HG03442 (cell line): Measurements from ENCODE around the gene ETFDH.
"Not testable (repeated sequence)": the region's sequence is repeated elsewhere in the genome, so short reads cannot be mapped to it uniquely, and the experiment has no call there.

Experiments used
- ATAC-seq: cut with Tn5 transposase; IDR thresholded peaks from one replicate; pipeline ENCODE4 v1.9.1; 2021; ENCODE audit warnings: mild to moderate bottlenecking, moderate library complexity; ENCODE audit not compliant: unreplicated experiment

The ETFDH gene

DNA sequence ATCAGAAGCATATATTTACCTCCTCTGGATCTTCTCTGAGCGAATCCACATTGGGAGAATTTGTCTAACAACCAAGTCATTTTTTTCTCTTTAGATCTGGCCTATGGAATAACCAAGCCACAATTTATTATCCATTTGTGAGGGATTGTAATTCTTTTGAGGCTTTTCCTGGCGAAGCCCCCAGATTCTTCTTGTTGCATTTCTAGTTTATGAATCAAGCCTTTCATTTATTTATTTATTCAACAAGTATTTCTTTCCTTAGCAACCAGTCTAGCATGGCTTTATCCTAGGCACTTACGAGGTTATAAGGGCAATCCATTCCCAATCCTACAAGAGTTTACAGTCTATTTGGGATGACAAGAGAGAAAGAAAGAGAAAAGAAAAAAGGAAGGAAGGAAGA, 78.3 kb downstream of the ETFDH start:
- no peak for ATAC-seq

DNA sequence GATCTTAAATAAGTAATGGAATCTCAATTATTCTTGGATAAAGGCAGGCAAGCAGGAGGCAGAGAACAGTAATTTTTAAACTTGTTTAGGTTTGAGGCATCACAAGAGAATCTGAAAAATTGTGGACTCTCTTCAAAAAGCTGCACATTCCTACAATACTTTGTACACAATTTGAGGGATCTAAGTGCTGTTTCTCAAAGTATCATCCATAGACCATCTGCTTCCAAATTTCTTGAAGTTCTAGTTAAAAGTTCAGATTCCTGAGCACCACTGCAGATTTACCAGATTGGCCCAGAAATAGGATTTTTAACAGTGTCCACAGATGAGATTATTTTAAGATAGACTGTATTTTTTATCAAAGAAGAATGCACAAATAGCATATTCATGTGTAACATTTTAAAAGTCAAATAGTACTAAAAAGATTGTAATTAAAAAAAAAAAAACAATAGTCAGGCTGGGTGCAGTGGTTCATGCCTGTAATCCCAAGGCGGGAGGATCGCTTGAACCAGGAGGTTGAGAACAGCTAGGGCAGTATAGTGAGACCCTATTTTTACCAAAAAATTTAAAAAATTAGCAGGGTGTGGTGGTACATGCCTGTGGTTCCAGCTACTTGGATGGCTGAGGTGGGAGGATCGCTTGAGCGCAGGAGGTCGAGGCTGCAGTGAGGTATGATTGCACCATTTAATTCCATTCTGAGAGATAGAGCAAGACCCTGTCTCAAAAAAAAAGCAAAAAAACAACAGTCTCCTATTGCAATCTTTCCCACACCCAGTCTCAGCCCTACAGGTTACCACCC, 82.5 kb downstream of the ETFDH start:
- ATAC-seq: no peak

DNA sequence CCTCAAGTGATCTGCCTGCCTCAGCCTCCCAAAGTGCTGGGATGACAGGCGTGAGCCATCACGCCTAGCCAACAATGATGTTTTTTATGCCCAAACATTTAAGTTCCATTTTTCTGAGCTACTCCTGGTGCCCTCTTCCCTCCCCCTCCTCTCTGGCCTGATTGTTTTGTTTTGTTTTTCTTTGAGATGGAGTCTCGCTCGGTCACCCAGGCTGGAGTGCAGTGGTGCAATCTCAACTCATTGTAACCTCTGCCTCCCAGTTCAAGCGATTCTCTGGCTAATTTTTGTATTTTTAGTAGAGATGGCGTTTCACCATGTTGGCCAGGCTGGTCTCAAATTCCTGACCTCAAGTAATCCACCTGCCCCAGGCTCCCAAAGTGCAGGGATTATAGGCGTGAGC, 83.7 kb downstream of the ETFDH start:
- not testable (repeated sequence) for ATAC-seq

DNA sequence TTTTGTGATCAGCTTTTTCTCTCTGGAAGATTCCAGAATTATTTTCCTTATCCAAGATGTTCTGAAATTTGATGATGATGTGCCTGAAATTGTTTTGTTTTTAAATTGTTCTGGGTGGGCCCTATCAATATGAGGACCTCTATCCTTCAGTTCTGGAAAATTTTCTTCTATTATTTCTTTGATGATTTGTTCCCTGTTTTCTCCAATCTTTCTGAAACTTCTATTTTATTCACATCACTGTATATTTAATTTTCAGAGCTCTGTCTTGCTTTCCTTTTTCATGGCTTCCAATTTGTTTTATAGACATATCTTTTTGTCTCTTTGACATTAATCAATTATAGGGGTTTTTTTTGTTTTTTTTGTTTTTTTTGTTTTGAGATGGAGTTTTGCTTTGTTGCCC, 84.5 kb downstream of the ETFDH start:
- no peak for ATAC-seq

DNA sequence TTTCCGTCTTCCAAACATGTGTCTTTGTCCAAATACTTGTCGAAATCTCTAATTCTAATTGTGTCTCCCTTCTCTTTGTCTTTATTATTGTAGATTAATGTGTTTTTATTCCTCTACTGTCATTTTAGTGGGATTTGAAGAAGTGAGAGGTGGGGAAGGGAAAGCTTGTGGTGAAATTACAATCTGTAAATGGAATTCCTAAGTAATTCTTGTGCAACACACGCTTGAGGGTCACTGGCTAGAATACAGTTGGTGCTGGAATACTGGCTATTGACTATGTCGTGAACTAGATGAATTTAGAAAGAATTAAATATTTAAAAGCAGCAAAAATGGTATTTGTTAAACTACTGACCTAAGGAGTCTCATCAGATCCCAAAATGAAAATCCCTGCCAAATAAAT, 86.0 kb downstream of the ETFDH start:
- ATAC-seq: no peak

DNA sequence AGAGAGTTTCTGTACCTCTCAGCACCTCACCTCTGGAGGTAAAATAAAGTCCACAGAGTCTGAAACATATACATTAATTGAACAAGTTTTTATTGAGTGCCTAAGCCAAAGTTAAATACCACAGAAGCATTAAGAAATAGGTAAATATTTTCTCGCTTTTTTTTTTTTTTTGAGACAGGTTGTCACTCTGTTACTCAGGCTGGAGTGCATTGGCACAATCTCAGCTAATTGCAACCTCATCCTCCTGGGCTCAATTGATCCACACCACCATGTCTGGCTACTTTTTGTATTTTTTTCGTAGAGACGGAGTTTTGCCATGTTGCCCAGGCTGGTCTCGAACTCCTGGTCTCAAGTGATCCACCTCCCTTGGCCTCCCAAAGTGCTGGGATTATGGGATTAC, 86.6 kb downstream of the ETFDH start:
- ATAC-seq: no peak
